Transverse colon (tissue), 4 donors: ENCODE measurements around the gene UMAD1.

Experiments used
- CTCF ChIP-seq, 5 experiments: fragments of 200-600 bp in 3 of 5; fragments of 450-650 bp in 2 of 5; sonication (generic) in 3 of 5; IDR thresholded peaks; 1 replicate in 2 of 5; 2 replicates in 3 of 5; pipeline ENCODE4 v1.5.1; 2016 to 2017; ENCODE audit warnings: antibody characterized with exemption in 5 of 5, inconsistent platforms in 3 of 5, mild to moderate bottlenecking in 2 of 5, moderate library complexity in 1 of 5
- EP300 ChIP-seq: sonication (generic); formaldehyde crosslinking; IDR thresholded peaks from one replicate; pipeline ENCODE4 v1.6.1; 2017; ENCODE audit warnings: antibody characterized with exemption, low read depth
- POLR2A ChIP-seq: fragments of 450-650 bp; IDR thresholded peaks from one replicate; pipeline ENCODE4 v1.6.1; 2016; ENCODE audit warnings: antibody characterized with exemption, mild to moderate bottlenecking, moderate library complexity
- POLR2AphosphoS5 ChIP-seq, 3 donors: sonication (generic); formaldehyde crosslinking; IDR thresholded peaks; one replicate each; pipeline ENCODE4 v1.6.1; 2016; ENCODE audit warnings: antibody characterized with exemption in 3 of 3

GRCh38 chr7:7732621-7733281 lies 92.2 kb downstream of the UMAD1 start:
- TF ChIP-seq EP300 (no peak), CTCF (IDR thresholded peaks at IDR 0.05) (no peak), POLR2A (no peak), POLR2AphosphoS5 (IDR thresholded peaks at IDR 0.05) (no peak)
